DMS 273 treated with DMSO at 0.1 percent for 48 hours (cell line): ENCODE measurements around the gene TBC1D10B.

Source experiments
- DNase-seq: peaks from one replicate; lab custom pipeline; 2025; lab: John Stamatoyannopoulos, UW

Gene TBC1D10B

GRCh38 chr16:30372038-30372712 lies 1.9 kb upstream of the TBC1D10B start:
- no peak for DNase-seq

- no peak for DNase-seq
Observed at GRCh38 chr16:30371248-30371816, 1.0 kb upstream of the TBC1D10B start.

GRCh38 chr16:30369938-30370455 lies 297 bp downstream of the TBC1D10B start:
- DNase-seq, result no peak

- no peak for DNase-seq
Observed at GRCh38 chr16:30369091-30369937, 980 bp downstream of the TBC1D10B start.

- DNase-seq, result no peak
Observed at GRCh38 chr16:30368792-30369090, 1.6 kb downstream of the TBC1D10B start.

- DNase-seq, result no peak
Observed at GRCh38 chr16:30368122-30368791, 2.0 kb downstream of the TBC1D10B start.

GRCh38 chr16:30367349-30368009 lies 2.8 kb downstream of the TBC1D10B start:
- no peak for DNase-seq

GRCh38 chr16:30366511-30366910 lies 3.8 kb downstream of the TBC1D10B start:
- no peak for DNase-seq

- DNase-seq, result no peak
Observed at GRCh38 chr16:30365200-30365599, 5.1 kb downstream of the TBC1D10B start.

- no peak for DNase-seq
Observed at GRCh38 chr16:30361180-30361579, 9.1 kb downstream of the TBC1D10B start.

- DNase-seq, result no peak
Observed at GRCh38 chr16:30359871-30360170, 10.5 kb downstream of the TBC1D10B start.

- no peak for DNase-seq
Observed at GRCh38 chr16:30358990-30359870, 11.1 kb downstream of the TBC1D10B start.

GRCh38 chr16:30358577-30358936 lies 11.7 kb downstream of the TBC1D10B start:
- no peak for DNase-seq

- DNase-seq, result no peak
Observed at GRCh38 chr16:30357715-30358576, 12.3 kb downstream of the TBC1D10B start.

GRCh38 chr16:30357085-30357714 lies 13.1 kb downstream of the TBC1D10B start:
- DNase-seq, result no peak

GRCh38 chr16:30356401-30357084 lies 13.8 kb downstream of the TBC1D10B start:
- DNase-seq, result no peak

GRCh38 chr16:30355954-30356308 lies 14.4 kb downstream of the TBC1D10B start:
- DNase-seq, result no peak

- DNase-seq, result peak; percentile 95
Observed at GRCh38 chr16:30355144-30355953, 14.9 kb downstream of the TBC1D10B start, which contains the start of gene CD2BP2. TSS of gene CD2BP2 (minus strand) at chr16:30355308. CDS start at chr16:30354681, 627 bp downstream.
